TTC549 (cell line): ENCODE measurements around the gene RAB41.
"Not testable (repeated sequence)": the region's sequence is repeated elsewhere in the genome, so short reads cannot be mapped to it uniquely, and the experiment has no call there.

ENCODE experiments used
- FAIRE-seq: peaks from 2 replicates; lab custom pipeline; 2012; peaks lifted over from hg19 to GRCh38; lab: Jason Lieb, UNC

The RAB41 gene

GRCh38 chrX:70281951-70282350 lies at the start of gene RAB41:
RAB41 (plus strand) TSS chrX:70282172; CDS start chrX:70282218, 46 bp downstream.
- no peak for FAIRE-seq

DNA sequence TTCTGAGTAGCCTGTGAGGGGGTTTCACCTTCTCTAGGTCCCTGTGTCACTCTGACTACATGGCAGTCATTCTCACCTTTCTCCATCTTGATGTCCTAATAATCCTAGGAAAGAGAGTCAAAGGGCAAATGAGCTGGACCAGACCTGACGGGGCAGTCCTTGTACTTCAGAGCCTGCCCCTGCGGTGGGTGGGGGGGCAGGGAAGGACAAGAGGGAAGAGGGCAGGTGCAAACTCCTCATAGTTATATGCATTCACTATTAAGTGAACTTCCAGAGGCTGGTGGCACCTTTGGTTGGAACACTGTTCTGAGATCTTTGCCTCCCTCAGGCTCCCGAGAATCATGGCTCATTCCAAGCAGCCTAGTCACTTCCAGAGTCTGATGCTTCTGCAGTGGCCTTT lies 47.6 kb upstream of the RAB41 start, which contains the start of gene AWAT1:
AWAT1 (plus strand) TSS at position 301 of the 400 bp plus-strand sequence; CDS start at position 342, 41 bp downstream.
- FAIRE-seq, result no peak

DNA sequence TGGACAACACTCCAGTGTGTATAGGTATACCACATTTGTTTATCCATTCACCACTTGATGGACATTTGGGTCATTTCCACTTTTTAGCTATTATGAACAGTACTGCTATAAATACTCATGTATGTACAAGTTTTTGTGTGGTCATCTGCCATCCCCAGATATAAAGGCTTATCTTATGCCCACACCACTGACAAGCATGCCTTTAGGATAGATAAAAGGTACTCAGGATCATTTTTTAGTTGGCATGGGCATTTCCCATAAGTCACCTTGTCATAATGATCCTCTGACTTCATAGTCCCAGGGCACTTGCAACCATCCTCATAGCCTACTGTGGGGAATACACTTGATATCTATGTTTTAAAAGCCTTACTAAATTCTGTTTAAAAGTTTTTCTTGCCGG lies 41.2 kb upstream of the RAB41 start:
- no peak for FAIRE-seq

DNA sequence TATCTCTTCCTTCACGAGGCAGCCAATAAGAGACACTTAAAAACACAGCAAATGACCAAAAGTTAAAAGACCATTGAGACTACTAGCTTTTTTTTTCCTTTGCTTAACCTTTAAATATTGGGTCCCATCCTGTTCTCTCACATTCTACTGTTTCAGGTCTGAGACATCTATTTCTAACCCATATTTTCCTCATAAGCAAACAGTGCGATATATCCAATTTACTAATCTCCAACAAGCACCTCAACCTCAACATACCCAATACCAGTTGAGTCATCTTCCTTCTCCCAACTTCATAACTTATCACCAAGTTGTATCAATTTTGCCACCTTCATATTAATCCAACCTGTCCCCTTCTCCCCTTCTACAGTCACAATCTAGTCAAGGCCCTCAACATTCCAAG lies 40.5 kb upstream of the RAB41 start:
- FAIRE-seq, result no peak

DNA sequence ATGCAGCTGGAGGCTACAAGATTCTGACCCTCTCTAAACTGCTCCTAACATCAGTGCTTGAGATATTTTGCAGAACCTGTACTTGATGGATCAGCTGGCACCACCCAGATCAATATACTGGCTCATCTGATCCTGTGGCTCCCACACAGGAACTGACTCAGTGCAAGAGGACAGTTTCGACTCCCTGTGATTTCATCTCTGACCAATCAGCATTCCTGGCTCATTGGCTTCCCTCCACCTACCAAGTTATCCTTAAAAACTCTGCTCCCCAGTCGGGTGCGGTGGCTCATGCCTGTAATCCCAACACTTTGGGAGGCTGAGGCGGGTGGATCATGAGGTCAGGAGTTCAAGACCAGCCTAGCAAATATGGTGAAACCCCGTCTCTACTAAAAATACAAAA lies 38.4 kb upstream of the RAB41 start:
- FAIRE-seq, result not testable (repeated sequence)

- no peak for FAIRE-seq
These were observed 37.1 kb upstream of the RAB41 start for GRCh38 chrX:70244881-70245280.

- no peak for FAIRE-seq
These were observed 34.7 kb upstream of the RAB41 start for GRCh38 chrX:70247252-70247651.

GRCh38 chrX:70252491-70252890 lies 29.5 kb upstream of the RAB41 start:
- no peak for FAIRE-seq

DNA sequence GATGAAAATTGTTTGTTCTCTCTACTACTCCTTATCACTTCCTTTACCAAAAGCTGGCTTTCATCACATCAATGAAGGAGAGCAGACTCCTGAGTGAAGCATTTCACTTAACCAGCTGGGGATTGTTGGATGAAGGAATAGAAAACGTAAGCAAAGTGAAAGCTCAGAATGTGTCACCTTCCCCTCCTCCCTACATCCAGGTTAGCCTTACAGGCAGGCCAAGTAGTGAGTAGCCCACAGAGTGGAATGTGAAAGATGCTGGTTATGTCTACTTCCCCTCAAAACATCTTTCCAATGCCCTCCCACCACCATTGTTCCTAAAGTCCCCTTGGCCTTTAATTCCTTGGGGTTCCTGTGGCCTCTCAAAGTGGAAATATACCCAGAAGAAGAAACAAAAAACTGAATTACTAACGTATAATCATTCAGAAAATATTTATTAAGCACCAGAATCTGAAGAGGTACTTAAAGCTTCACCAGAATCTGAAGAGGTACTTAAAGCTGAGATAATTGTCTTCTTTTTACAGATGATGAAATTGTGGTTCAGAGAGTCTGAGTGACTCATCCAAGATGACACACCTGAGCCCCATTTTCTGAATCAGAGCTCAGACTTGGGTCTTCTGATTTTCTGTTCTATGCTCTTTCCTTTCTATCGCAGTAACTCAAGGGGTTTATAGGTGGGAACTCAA lies 28.5 kb upstream of the RAB41 start:
- FAIRE-seq, result no peak

- no peak for FAIRE-seq
These were observed 27.9 kb upstream of the RAB41 start for GRCh38 chrX:70254063-70254400.

DNA sequence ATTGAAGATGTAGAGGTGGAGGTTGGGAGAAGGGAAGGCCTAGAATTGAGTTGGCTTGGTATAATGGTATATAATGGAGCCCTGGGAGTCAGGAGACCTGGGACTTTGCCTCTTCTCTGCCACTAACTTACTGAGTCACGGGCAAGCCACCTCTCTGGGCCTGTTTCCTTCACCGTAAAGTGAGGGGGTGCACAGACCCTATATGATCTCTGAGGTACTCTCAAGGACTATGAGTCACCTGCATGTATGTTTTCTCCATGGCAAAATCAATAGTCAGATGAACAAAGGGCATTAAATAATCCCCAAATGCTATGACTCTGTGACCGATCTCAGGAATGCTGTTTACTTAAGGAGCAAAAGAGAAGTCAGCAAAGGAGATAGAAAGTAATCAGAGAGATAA lies 27.1 kb upstream of the RAB41 start:
- no peak for FAIRE-seq

DNA sequence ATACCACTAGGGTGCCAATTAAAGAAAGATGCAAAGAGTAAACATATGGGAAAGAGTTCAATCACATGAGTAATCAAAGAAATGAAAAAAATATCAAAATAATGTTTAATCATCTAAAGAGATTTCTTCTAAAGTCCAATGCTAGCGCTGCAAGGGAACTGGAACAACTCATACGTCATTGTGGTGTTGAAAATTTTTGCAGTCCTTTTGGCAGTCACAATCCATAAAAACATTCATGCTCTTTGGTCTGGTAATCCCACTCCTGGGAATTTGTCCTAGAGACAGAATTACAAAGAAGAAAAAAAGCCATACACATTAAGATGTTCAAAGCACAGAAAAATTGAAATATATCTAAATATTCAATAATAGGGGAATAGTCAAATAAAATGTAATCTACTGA lies 26.5 kb upstream of the RAB41 start:
- no peak for FAIRE-seq

DNA sequence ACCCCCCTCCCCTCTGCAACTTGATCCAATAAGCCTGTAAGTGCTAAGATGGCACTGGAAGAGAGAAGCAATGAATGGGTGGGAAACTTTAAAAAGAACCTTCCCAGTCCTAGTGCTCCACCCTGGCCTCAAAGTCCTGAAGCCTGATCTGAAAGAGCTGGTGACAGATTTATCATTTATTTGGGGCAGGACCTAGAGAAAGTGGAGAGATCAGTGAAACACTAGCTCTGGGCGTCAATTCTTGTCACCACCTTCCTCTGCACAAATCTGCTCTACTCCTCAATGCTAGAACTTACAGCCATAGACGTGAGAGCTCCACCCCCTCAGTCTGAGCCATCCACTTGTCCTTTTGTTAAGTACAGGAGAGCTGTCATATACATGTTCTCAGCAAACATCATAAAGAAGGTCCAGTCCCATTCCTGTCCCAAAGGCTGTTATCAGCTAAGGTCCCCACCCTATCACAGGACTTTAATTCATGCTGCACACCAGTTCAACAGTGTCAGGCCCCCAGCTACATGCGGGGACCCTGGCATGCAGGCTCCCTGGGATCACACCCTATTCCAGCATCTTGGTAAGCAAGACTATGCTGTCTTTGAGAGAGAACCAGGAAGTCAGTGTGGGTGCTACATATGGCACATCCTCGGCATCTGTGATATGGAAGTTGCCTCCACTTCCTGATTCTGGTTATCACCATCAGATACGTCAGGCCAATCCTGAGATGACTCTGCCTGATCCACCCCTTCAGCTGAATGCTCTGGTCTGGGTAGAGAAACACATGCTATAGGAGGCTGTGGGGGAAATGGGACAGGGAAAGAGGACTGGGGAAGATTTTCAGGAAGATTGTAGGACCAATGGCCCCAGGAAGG lies 24.3 kb upstream of the RAB41 start:
- FAIRE-seq, result no peak

- no peak for FAIRE-seq
These were observed 21.9 kb upstream of the RAB41 start, which contains the start of gene P2RY4 for GRCh38 chrX:70260104-70260503. P2RY4 (minus strand) TSS chrX:70260204; CDS start chrX:70259624, 580 bp downstream.

DNA sequence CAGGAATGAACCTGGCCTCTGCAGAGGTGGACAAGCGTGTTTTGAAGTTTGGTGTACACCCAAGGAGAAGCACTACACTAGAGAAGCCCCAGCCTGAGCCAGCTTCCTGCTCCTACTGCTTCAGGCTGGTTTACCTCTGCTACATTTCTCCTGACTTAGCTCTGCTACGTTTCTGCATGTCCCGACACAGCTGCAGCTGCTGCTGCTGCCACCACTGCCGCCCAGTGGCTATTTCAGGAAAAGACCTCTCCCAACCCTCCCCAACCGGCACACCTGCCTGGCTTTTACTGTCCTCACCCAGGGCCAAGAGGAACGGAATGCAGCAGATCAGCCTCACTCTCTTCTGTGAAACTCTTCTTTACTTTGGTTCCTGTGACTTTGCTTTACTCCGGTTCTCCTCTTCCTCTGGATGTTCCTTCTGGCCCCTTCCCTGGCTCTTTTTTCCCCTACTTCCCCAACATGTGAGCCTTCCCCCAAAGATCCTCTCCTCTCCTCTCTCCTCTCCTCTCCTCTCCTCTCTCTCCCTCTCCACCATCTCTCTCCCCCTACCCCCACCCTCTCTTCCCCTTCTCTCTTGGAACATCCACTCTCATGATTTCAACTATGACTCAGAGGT lies 18.9 kb upstream of the RAB41 start:
- no peak for FAIRE-seq

DNA sequence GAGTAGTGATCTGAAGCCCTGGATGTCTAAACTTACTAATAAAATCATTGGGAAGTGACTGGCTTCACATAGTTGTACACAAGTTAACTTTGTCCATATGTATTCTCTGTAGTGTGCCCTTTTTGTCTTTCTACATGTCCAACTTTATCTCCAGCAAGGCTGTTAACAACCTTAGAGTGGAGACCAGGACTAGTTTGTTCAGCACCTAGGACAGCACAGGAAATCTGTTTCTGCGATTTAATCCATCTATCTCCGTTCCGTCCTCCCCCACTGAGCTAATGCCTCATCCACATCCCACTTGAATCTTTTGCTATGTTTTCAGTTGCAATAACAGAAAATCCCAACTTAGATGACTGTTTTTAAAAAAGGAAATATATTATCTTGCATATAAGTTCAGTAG lies 17.2 kb upstream of the RAB41 start:
- no peak for FAIRE-seq

GRCh38 chrX:70268034-70268433 lies 13.9 kb upstream of the RAB41 start, which contains the start of gene ARR3:
ARR3 (plus strand) TSS chrX:70268334; CDS start chrX:70269386, 1,052 bp downstream.
- no peak for FAIRE-seq

DNA sequence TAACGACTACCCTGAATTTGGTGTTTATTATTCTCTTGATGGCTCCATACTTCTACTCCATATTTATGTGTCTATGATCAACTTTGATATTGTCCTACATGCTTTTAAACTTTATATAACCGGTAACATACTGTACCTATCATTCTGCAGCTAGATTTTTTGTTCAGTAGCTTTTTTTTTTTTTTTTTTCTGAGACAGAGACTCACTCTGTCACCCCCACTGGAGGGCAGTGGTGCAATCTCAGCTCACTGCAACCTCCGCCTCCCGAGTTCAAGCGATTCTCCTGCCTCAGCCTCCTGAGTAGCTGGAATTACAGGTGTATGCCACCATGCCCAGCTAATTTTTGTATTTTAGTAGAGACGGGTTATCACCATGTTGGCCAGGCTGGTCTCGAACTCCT lies 7.9 kb upstream of the RAB41 start:
- not testable (repeated sequence) for FAIRE-seq

DNA sequence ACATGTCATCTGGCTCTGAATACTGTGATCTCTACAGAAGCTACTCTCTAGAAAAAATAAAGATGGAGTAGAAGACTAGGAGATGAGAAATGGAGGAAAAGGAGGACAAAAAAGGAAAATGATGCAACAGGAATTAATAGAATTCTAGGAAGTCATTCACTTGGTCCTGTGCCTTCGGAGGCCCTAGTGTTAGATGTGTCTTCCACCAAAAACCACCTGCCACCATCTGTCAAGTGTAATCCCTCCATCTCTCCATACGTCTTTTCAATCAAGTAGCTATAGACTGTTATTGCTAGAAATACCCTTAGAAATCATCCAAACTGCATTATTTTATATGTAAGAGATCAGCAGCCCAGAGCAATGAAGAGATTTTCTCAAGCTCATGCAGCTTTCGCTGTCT lies 2.9 kb upstream of the RAB41 start:
- FAIRE-seq, result no peak

DNA sequence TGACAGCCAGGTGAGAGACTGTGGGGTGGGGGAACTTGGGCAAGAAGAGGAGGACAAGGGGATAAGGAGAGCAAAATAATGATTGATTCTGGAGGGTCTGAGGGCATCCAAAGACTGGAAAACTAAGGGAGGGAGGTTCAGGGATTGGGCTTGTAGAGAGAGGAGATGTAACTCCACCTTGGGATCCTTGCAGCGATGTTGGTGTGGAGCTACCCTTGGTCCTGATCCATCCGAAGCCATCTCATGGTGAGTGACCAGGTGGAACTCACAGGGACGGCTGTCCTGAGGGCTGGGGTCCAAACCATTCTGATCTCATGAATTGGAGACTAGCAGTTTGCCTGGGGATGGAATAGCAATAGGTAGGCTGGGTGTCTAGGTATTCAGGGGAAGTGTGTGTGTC lies 1.4 kb upstream of the RAB41 start:
- FAIRE-seq, result no peak

DNA sequence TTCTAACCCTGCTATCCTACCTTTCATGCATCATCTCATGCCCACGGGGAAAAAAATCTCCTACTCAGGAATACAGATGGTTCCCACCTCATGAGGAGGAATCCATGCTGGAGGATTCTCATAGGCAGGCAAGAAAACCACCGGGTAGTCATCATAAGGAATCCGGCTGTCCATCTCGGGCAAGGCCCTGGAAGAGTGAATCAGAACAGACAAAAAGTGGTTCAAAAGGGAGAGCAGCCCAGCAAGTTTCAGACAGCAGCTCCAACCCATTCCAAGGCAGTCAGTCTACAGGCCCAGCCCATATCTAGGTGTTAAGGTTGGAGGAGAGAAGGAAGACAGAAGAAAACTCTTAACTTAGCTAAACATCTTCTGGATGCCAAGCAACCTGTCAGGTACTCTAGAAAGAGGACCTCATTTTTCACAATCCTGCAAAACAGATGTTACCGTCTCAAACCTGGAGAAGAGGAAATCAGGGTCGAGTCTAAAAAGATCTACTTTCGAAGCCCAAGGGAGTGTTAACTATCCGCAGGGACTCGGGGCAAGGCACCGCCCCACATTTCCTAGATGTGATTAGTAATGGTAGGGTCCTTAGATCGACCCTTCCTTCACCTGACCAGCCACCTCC lies 7.3 kb downstream of the RAB41 start:
- no peak for FAIRE-seq
